ENCODE data around the gene SLC1A3.
"Not testable (repeated sequence)": the region's sequence is repeated elsewhere in the genome, so short reads cannot be mapped to it uniquely, and the experiment has no call there.

SLC1A3 gene

GRCh38 chr5:36584009-36584875, 22.2 kb upstream of the SLC1A3 start:
- no peak overlapping the region for H3K27ac ChIP-seq
- no peaks in the 10 kb centered on the region for H3K36me3 ChIP-seq
- peaks cover 22 to 29% of the 10 kb centered on the region in 2 experiments for H3K4me1 ChIP-seq (ENCODE audit: control insufficient read depth in 1 of 2, insufficient read depth in 1 of 2, low read depth in 1 of 2, low read length in 1 of 2)
- no peaks in the 10 kb centered on the region for H3K9me3 ChIP-seq
- TF ChIP-seq, protein P1, sequence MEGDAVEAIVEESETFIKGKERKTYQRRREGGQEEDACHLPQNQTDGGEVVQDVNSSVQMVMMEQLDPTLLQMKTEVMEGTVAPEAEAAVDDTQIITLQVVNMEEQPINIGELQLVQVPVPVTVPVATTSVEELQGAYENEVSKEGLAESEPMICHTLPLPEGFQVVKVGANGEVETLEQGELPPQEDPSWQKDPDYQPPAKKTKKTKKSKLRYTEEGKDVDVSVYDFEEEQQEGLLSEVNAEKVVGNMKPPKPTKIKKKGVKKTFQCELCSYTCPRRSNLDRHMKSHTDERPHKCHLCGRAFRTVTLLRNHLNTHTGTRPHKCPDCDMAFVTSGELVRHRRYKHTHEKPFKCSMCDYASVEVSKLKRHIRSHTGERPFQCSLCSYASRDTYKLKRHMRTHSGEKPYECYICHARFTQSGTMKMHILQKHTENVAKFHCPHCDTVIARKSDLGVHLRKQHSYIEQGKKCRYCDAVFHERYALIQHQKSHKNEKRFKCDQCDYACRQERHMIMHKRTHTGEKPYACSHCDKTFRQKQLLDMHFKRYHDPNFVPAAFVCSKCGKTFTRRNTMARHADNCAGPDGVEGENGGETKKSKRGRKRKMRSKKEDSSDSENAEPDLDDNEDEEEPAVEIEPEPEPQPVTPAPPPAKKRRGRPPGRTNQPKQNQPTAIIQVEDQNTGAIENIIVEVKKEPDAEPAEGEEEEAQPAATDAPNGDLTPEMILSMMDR (IDR thresholded peaks at IDR 0.05): no peak
- no peak overlapping the region for H3K4me3 ChIP-seq (ENCODE audit: low read depth in 1 of 2, low read length in 1 of 2)
- no peaks in the 10 kb centered on the region for H3K27me3 ChIP-seq

DNA sequence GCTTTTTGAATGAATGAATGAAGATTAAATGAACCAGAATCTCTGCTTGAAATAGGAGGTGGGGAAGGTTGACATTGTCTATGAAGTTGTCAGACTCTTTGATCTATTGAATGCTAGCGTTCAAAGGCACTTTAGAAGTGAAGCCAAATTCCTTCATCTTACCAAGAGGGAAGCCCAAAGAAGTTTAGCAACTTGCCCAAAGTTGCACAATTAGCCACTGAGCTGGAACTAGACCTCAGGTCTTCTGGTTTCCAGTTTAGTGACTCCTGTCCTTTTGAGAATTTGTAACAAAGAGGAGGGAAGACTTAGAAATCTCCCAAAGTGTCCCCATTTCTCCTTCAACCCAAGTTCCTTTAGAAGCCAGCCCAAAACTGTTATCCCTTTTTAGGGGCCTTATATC, 20.7 kb upstream of the SLC1A3 start:
- Histone ChIP-seq H3K9me3 (no peaks in the 10 kb centered on the region), H3K4me1 (ENCODE audit: control insufficient read depth in 1 of 2, insufficient read depth in 1 of 2, low read depth in 1 of 2, low read length in 1 of 2) (peaks cover 22 to 29% of the 10 kb centered on the region in 2 experiments), H3K27ac (no peak overlapping the region), H3K36me3 (no peaks in the 10 kb centered on the region), H3K27me3 (no peaks in the 10 kb centered on the region), H3K4me3 (ENCODE audit: low read depth in 1 of 2, low read length in 1 of 2) (no peak overlapping the region)
- TF ChIP-seq, protein P1 (IDR thresholded peaks at IDR 0.05): no peak

GRCh38 chr5:36587354-36587753, 19.1 kb upstream of the SLC1A3 start:
- Histone ChIP-seq H3K9me3 (no peaks in the 10 kb centered on the region), H3K36me3 (no peaks in the 10 kb centered on the region), H3K27me3 (no peaks in the 10 kb centered on the region), H3K27ac (no peak overlapping the region), H3K4me3 (ENCODE audit: low read depth in 1 of 2, low read length in 1 of 2) (no peak overlapping the region), H3K4me1 (ENCODE audit: control insufficient read depth in 1 of 2, insufficient read depth in 1 of 2, low read depth in 1 of 2, low read length in 1 of 2) (peaks cover 22 to 29% of the 10 kb centered on the region in 2 experiments)
- TF ChIP-seq, protein P1 (IDR thresholded peaks at IDR 0.05): no peak

DNA sequence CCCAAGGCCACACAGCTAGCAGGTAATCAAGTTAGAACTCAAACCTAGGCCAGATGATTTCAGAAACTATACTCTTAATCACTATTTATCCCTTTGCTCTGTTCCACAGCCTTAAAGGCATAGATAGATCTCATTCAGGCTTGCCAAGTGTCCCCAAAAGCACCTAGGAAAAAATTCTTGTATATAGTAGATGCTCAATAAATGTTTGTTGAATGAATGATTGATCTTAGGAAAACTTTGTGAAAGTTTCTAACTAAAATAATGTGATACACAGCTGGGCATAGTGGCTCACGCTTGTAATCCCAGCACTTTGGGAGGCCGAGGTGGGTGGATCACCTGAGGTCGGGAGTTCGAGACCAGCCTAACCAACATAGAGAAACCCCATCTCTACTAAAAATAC, 16.7 kb upstream of the SLC1A3 start:
- H3K27me3 ChIP-seq; H3K4me3 ChIP-seq (ENCODE audit: low read depth in 1 of 2, low read length in 1 of 2); H3K36me3 ChIP-seq; H3K27ac ChIP-seq; H3K9me3 ChIP-seq: not testable (repeated sequence)
- peaks cover 18 to 26% of the 10 kb centered on the region in 2 experiments for H3K4me1 ChIP-seq (ENCODE audit: control insufficient read depth in 1 of 2, insufficient read depth in 1 of 2, low read depth in 1 of 2, low read length in 1 of 2)

DNA sequence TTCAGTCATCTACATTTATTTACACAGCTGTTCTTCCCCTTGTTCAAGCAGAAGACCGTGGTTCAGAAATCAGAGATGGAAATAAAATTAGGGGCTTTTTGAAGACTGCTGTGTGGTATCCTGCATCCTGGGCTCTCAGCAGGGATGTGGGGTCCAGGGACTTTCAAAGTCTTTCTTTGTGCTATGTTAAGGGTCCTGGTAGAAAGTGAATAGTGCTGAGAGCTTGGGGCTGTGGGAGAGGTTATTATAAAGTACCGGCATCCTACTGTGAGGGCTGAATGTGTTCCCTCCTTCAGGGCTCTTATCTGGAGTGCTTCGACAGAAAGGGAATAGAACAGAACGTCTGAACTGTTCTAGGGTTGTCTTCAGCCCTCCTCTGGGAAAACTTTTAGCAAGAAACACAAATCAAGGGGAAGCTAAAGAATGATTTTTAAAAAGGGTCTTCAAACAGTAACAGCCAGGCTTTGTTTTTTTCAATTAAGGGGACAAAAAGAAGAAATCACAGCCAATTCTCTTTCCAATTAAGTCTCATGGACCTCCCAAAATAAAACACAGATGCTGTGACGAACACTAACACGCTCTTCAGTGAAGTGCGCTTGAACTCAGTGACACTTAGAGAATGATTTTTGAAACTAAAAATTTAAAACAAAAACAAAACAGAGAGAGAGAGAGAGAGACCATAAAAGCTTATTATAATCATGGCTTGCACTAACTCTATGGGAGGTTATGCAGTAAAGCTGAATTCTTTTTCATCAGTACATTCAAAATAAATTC, 15.7 kb upstream of the SLC1A3 start:
- H3K4me3 ChIP-seq (ENCODE audit: low read depth in 1 of 2, low read length in 1 of 2): no peak overlapping the region
- TF ChIP-seq, protein P1 (IDR thresholded peaks at IDR 0.05): no peak
- H3K36me3 ChIP-seq: no peaks in the 10 kb centered on the region

DNA sequence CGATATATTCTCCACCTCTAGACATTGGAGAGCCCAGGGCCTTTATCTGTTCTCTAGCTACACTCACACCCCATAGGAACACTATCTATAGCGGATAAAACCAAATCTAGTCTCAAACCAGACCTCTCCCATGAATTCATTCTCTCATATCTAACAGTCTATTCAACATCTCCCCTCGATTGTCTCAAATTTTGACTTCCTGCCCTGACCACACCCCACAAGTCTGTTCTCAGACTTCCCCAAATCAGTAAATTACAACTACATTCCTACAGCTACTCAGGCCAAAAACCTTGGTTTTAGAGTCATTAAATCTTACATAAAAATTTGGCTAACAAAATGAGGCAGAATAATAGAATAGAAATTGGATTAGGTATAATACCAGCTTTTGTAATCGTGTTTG, 12.5 kb upstream of the SLC1A3 start:
- H3K27me3 ChIP-seq: no peaks in the 10 kb centered on the region
- no peak overlapping the region for H3K27ac ChIP-seq
- peaks cover 5 to 9% of the 10 kb centered on the region in 2 experiments for H3K4me1 ChIP-seq (ENCODE audit: control insufficient read depth in 1 of 2, insufficient read depth in 1 of 2, low read depth in 1 of 2, low read length in 1 of 2)
- TF ChIP-seq, protein P1 (IDR thresholded peaks at IDR 0.05): no peak
- no peaks in the 10 kb centered on the region for H3K36me3 ChIP-seq
- no peaks in the 10 kb centered on the region for H3K9me3 ChIP-seq
- no peak overlapping the region for H3K4me3 ChIP-seq (ENCODE audit: low read depth in 1 of 2, low read length in 1 of 2)

More for the DNA sequence above, 15.7 kb upstream of the SLC1A3 start:
- H3K27me3 ChIP-seq: no peaks in the 10 kb centered on the region
- no peaks in the 10 kb centered on the region for H3K9me3 ChIP-seq
- H3K27ac ChIP-seq: no peak overlapping the region
- peaks cover 8 to 16% of the 10 kb centered on the region in 2 experiments for H3K4me1 ChIP-seq (ENCODE audit: control insufficient read depth in 1 of 2, insufficient read depth in 1 of 2, low read depth in 1 of 2, low read length in 1 of 2)

Data from neutrophil (primary cell).